Osteoblast (primary cell): Measurements from ENCODE around the gene ZFYVE27. TPM values are rescaled to one million over a fixed set of nuclear protein-coding genes. Genes with fewer than 3 reads are reported as not detected.

Experiments
- DNase-seq: peaks from one replicate; pipeline ENCODE4 v3.0.0; 2011; ENCODE audit warnings: low spot score, mixed read lengths; ENCODE audit not compliant: insufficient read length; ENCODE audit errors: missing footprints
- H2AFZ ChIP-seq: 2 replicates; pipeline ENCODE4 v1.6.0; 2011; ENCODE audit warnings: mild to moderate bottlenecking, low read length
- H3K27ac ChIP-seq: 2 replicates; pipeline ENCODE4 v1.5.1; 2011; ENCODE audit warnings: mild to moderate bottlenecking, low read depth, low read length, moderate library complexity
- H3K27me3 ChIP-seq: 2 replicates; pipeline ENCODE4 v1.6.0; 2012; ENCODE audit warnings: mild to moderate bottlenecking, control low read depth, inconsistent platforms, low read length, moderate library complexity; ENCODE audit not compliant: insufficient read depth
- H3K36me3 ChIP-seq: 2 replicates; pipeline ENCODE4 v1.5.1; 2011; ENCODE audit warnings: mild to moderate bottlenecking, low read length, control low read depth, moderate library complexity; ENCODE audit not compliant: insufficient read depth
- H3K4me1 ChIP-seq: 2 replicates; pipeline ENCODE4 v1.5.1; 2011; ENCODE audit warnings: mild to moderate bottlenecking, low read length, control low read depth, moderate library complexity; ENCODE audit not compliant: insufficient read depth
- H3K4me2 ChIP-seq: 2 replicates; pipeline ENCODE4 v1.6.0; 2011; ENCODE audit warnings: mild to moderate bottlenecking, low read length; ENCODE audit not compliant: insufficient read depth
- H3K4me3 ChIP-seq: fragments of 200-600 bp; sonication (generic); 3 replicates; pipeline ENCODE4 v1.5.1; 2012; ENCODE audit warnings: mild to moderate bottlenecking, low read length, inconsistent platforms; ENCODE audit not compliant: insufficient read depth
- H3K79me2 ChIP-seq: 2 replicates; pipeline ENCODE4 v1.6.0; 2012; ENCODE audit warnings: mild to moderate bottlenecking, low read length, control low read depth, inconsistent platforms; ENCODE audit not compliant: insufficient read depth
- H3K9me3 ChIP-seq: 2 replicates; pipeline ENCODE4 v1.5.1; 2011; ENCODE audit warnings: low read depth, low read length, control low read depth
- H4K20me1 ChIP-seq: 2 replicates; pipeline ENCODE4 v1.6.0; 2012; ENCODE audit warnings: mild to moderate bottlenecking, low read length, control low read depth; ENCODE audit not compliant: insufficient read depth
- CTCF ChIP-seq: IDR thresholded peaks from 2 replicates; pipeline ENCODE4 v1.5.1; 2011; ENCODE audit warnings: mild to moderate bottlenecking, low read depth, low read length, moderate library complexity; ENCODE audit errors: extremely low read depth
- total RNA-seq: library from RNA; depleted of rRNA; stranded (reverse); fragments of >200 nt; gene quantifications from 2 replicates; pipeline ENCODE4 v1.2.3, GENCODE V29; 2012

The ZFYVE27 gene
- total RNA-seq, 1 donor, result 19.9 TPM

DNA sequence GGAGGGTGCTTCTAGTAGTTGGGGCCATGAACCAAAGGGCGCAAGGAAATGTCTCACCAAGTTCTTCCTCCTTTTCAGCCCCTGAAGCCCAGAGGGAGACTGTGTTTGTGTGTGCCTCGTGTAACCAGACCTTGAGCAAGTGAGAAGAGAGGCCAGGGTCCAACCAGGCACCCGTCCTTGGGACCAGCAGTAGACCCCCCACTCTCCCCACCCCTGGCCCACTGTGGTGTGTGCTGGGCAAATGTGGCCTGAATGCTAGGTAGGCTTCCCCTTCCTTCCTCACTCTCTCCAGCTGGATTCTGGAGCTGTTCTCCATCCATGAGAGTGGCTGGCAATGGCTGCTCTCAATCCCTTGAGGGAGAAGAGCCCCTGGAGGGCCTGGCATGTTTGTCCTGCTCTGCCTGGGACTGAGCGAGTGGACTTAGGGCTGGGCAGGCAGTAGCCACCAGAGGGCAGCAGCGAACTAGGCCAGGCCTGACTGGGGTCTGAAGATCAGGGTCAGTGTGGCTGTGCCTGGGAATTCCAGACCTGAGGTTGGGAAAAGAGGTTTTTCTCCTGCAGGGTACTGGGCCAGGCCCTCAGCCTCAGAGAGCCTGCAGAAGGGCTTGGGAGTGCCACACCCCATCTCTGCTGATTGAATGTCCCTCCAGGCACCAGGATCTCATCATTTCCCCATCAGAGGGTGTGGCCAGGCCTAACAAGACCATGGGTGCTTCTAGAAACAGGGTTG, 22.4 kb downstream of the ZFYVE27 start:
- peak; percentile 98 for DNase-seq
- peaks cover 53% of the 10 kb centered on the region for H3K36me3 ChIP-seq
- H3K4me1 ChIP-seq, result no peaks in the 10 kb centered on the region

DNA sequence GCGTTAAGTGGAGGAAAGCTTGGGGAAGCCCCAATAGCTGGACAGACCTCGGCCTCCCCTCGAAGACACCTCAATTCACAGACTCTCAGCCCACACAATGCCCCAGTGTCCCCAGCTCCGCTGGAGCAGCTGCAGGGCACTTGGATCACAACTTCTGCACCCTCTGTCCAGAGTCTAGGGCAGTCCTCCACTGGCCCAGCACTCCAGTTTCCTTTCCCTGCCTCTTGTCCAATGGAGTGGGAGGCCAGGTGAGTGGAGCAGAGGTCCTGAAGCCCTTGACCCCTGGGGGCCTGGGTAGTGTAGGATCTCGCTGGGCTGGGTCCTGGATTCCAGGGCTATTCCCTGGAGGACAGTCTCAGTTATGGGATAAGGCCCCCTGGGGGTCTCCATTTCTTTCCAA, 23.0 kb downstream of the ZFYVE27 start:
- Histone ChIP-seq H3K36me3 (peaks cover 47% of the 10 kb centered on the region), H3K4me3 (no peak overlapping the region), H2AFZ (no peak overlapping the region), H3K4me2 (no peak overlapping the region), H4K20me1 (peaks cover 13% of the 10 kb centered on the region), H3K79me2 (no peaks in the 10 kb centered on the region), H3K9me3 (no peaks in the 10 kb centered on the region), H3K4me1 (no peaks in the 10 kb centered on the region), H3K27me3 (no peaks in the 10 kb centered on the region), H3K27ac (no peak overlapping the region)
- no peak for TF ChIP-seq CTCF
- DNase-seq, result peak; percentile 56

More for the DNA sequence above, 22.4 kb downstream of the ZFYVE27 start:
- H4K20me1 ChIP-seq, result peaks cover 13% of the 10 kb centered on the region
- no peak overlapping the region for H3K4me2 ChIP-seq
- no peaks in the 10 kb centered on the region for H3K27me3 ChIP-seq
- H2AFZ ChIP-seq, result no peak overlapping the region
- peak; percentile 90 for TF ChIP-seq CTCF
- H3K27ac ChIP-seq, result no peak overlapping the region
- H3K9me3 ChIP-seq, result no peaks in the 10 kb centered on the region
- no peak overlapping the region for H3K4me3 ChIP-seq
- no peaks in the 10 kb centered on the region for H3K79me2 ChIP-seq

- TF ChIP-seq CTCF, result no peak
- peaks cover 13% of the 10 kb centered on the region for H4K20me1 ChIP-seq
- peak; percentile 10 for DNase-seq
- H3K9me3 ChIP-seq, result no peaks in the 10 kb centered on the region
- H3K27me3 ChIP-seq, result no peaks in the 10 kb centered on the region
- H3K4me2 ChIP-seq, result no peak overlapping the region
- H3K36me3 ChIP-seq, result peaks cover 44% of the 10 kb centered on the region
- H2AFZ ChIP-seq, result no peak overlapping the region
- H3K4me3 ChIP-seq, result no peak overlapping the region
- H3K4me1 ChIP-seq, result no peaks in the 10 kb centered on the region
- H3K27ac ChIP-seq, result no peak overlapping the region
- no peaks in the 10 kb centered on the region for H3K79me2 ChIP-seq
Measured at GRCh38 chr10:97760461-97761257, 23.7 kb downstream of the ZFYVE27 start.

- no peak for TF ChIP-seq CTCF
- peak; percentile 62 for DNase-seq
- peaks cover 37% of the 10 kb centered on the region for H3K36me3 ChIP-seq
Measured at GRCh38 chr10:97761331-97761865, 24.5 kb downstream of the ZFYVE27 start.

More at GRCh38 chr10:97761331-97761865, 24.5 kb downstream of the ZFYVE27 start:
- no peaks in the 10 kb centered on the region for H3K79me2 ChIP-seq
- H3K4me2 ChIP-seq, result no peak overlapping the region
- no peaks in the 10 kb centered on the region for H3K9me3 ChIP-seq
- H3K4me1 ChIP-seq, result no peaks in the 10 kb centered on the region
- H3K4me3 ChIP-seq, result no peak overlapping the region
- H3K27ac ChIP-seq, result no peak overlapping the region
- peaks cover 16% of the 10 kb centered on the region for H4K20me1 ChIP-seq
- H2AFZ ChIP-seq, result no peak overlapping the region
- H3K27me3 ChIP-seq, result no peaks in the 10 kb centered on the region
